MM.1S (cell line): ENCODE data around the gene ABCC1.
"Not testable (repeated sequence)": the region's sequence is repeated elsewhere in the genome, so short reads cannot be mapped to it uniquely, and the experiment has no call there.

Experiments used
- DNase-seq: peaks from one replicate; pipeline ENCODE4 v3.0.0-alpha.2; 2015
- H2AFZ ChIP-seq: fragments of 300-600 bp; sonication (generic); 2 replicates; pipeline ENCODE4 v1.6.0; 2016; ENCODE audit warnings: antibody characterized with exemption, low read length
- H3F3A ChIP-seq: fragments of 300-600 bp; sonication (generic); 2 replicates; pipeline ENCODE4 v1.6.1; 2016; ENCODE audit warnings: mild to moderate bottlenecking, antibody characterized with exemption, low read length, moderate library complexity, mixed read lengths; ENCODE audit not compliant: insufficient read depth
- H3K27ac ChIP-seq: fragments of 300-600 bp; sonication (generic); 2 replicates; pipeline ENCODE4 v1.5.1; 2016; ENCODE audit warnings: mild to moderate bottlenecking, low read length
- H3K27me3 ChIP-seq: fragments of 300-600 bp; sonication (generic); replicated peaks from 2 replicates; pipeline ENCODE4 v1.6.0; 2016; ENCODE audit warnings: low read length; ENCODE audit not compliant: insufficient read depth
- H3K36me3 ChIP-seq: fragments of 300-600 bp; sonication (generic); replicated peaks from 2 replicates; pipeline ENCODE4 v1.6.1; 2016; ENCODE audit warnings: mild to moderate bottlenecking, low read length, mixed read lengths; ENCODE audit not compliant: insufficient read depth
- H3K4me1 ChIP-seq: fragments of 300-600 bp; sonication (generic); 2 replicates; pipeline ENCODE4 v1.6.1; 2016; ENCODE audit warnings: low read length, mixed read lengths
- H3K4me2 ChIP-seq: fragments of 300-600 bp; sonication (generic); 2 replicates; pipeline ENCODE4 v1.6.0; 2016; ENCODE audit warnings: low read depth, low read length
- H3K4me3 ChIP-seq: fragments of 300-600 bp; sonication (generic); 2 replicates; pipeline ENCODE4 v1.5.1; 2016; ENCODE audit warnings: low read length, mixed read lengths
- H3K79me2 ChIP-seq: fragments of 300-600 bp; sonication (generic); 2 replicates; pipeline ENCODE4 v1.6.1; 2016; ENCODE audit warnings: mixed run types, low read length, mixed read lengths
- H3K9ac ChIP-seq: fragments of 300-600 bp; sonication (generic); 2 replicates; pipeline ENCODE4 v1.6.1; 2016; ENCODE audit warnings: low read length, mixed read lengths
- H3K9me2 ChIP-seq: fragments of 300-600 bp; sonication (generic); replicated peaks from 2 replicates; pipeline ENCODE4 v1.6.1; 2016; ENCODE audit warnings: mild to moderate bottlenecking, low read length, mixed read lengths; ENCODE audit not compliant: insufficient read depth
- H3K9me3 ChIP-seq: fragments of 300-600 bp; sonication (generic); replicated peaks from 2 replicates; pipeline ENCODE4 v1.6.1; 2016; ENCODE audit warnings: mild to moderate bottlenecking, low read length, mixed read lengths; ENCODE audit not compliant: insufficient read depth
- H4K20me1 ChIP-seq: fragments of 300-600 bp; sonication (generic); 2 replicates; pipeline ENCODE4 v1.6.1; 2016; ENCODE audit warnings: mild to moderate bottlenecking, low read length, moderate library complexity, mixed read lengths; ENCODE audit not compliant: insufficient read depth
- CTCF ChIP-seq: fragments of 300-600 bp; sonication (generic); IDR thresholded peaks from 2 replicates; pipeline ENCODE4 v1.5.1; 2016; ENCODE audit warnings: antibody characterized with exemption, low read length, mixed read lengths
- EZH2 ChIP-seq: fragments of 300-600 bp; sonication (generic); optimal IDR thresholded peaks from 2 replicates; pipeline ENCODE3; 2017; ENCODE audit warnings: low read depth, mild to moderate bottlenecking, antibody characterized with exemption, low read length, mixed read lengths
- EZH2phosphoT487 ChIP-seq: fragments of 300-600 bp; sonication (generic); IDR thresholded peaks from 2 replicates; pipeline ENCODE4 v1.6.1; 2018; ENCODE audit warnings: antibody characterized with exemption, low read length

ABCC1 gene

GRCh38 chr16:16101585-16101984 lies 152.2 kb downstream of the ABCC1 start:
- Histone ChIP-seq H3K27me3 (no peaks in the 10 kb centered on the region), H3K9me3 (no peaks in the 10 kb centered on the region), H4K20me1 (no peaks in the 10 kb centered on the region), H3K4me1 (no peaks in the 10 kb centered on the region), H3K9me2 (no peaks in the 10 kb centered on the region), H3F3A (no peaks in the 10 kb centered on the region), H3K4me2 (no peak overlapping the region), H3K27ac (no peak overlapping the region), H2AFZ (no peak overlapping the region), H3K4me3 (no peak overlapping the region), H3K36me3 (no peaks in the 10 kb centered on the region), H3K9ac (no peak overlapping the region), H3K79me2 (no peaks in the 10 kb centered on the region)
- TF ChIP-seq CTCF, result no peak
- TF ChIP-seq EZH2phosphoT487, result no peak
- TF ChIP-seq EZH2, result no peak
- no peak for DNase-seq

- Histone ChIP-seq H2AFZ (no peak overlapping the region), H3K9me2 (no peaks in the 10 kb centered on the region), H3K27ac (no peak overlapping the region), H3K4me1 (no peaks in the 10 kb centered on the region), H4K20me1 (no peaks in the 10 kb centered on the region), H3K4me2 (no peak overlapping the region), H3K9me3 (no peaks in the 10 kb centered on the region), H3K27me3 (no peaks in the 10 kb centered on the region), H3K36me3 (no peaks in the 10 kb centered on the region), H3K9ac (no peak overlapping the region), H3K4me3 (no peak overlapping the region), H3F3A (no peaks in the 10 kb centered on the region), H3K79me2 (no peaks in the 10 kb centered on the region)
- TF ChIP-seq EZH2phosphoT487, result no peak
- TF ChIP-seq CTCF, result no peak
- TF ChIP-seq EZH2, result no peak
- no peak for DNase-seq
These were observed 153.3 kb downstream of the ABCC1 start for GRCh38 chr16:16102738-16103137.

- not testable (repeated sequence) for H3K4me2 ChIP-seq, H3K27ac ChIP-seq, H2AFZ ChIP-seq, H4K20me1 ChIP-seq, H3K9me3 ChIP-seq, H3K9me2 ChIP-seq, DNase-seq, H3K79me2 ChIP-seq, H3K27me3 ChIP-seq, H3K36me3 ChIP-seq, H3K4me3 ChIP-seq, H3K9ac ChIP-seq, H3F3A ChIP-seq, H3K4me1 ChIP-seq
These were observed 154.9 kb downstream of the ABCC1 start for GRCh38 chr16:16104132-16104803.

- not testable (repeated sequence) for H3K4me3 ChIP-seq, H3K4me2 ChIP-seq, H2AFZ ChIP-seq, H3K36me3 ChIP-seq, H3K9ac ChIP-seq, H3K4me1 ChIP-seq, DNase-seq, H3K79me2 ChIP-seq, H4K20me1 ChIP-seq, H3K27ac ChIP-seq, H3K27me3 ChIP-seq, H3K9me2 ChIP-seq, H3K9me3 ChIP-seq, H3F3A ChIP-seq
These were observed 155.4 kb downstream of the ABCC1 start for GRCh38 chr16:16104804-16105141.
